Gastroesophageal sphincter (tissue), 4 donors: ENCODE data around the gene SPAG16. TPM values are rescaled to one million over a fixed set of nuclear protein-coding genes. Genes with fewer than 3 reads are reported as not detected.

Experiments used
- ATAC-seq: fragments of 150-250 bp; one replicate; pipeline ENCODE4 v1.9.1; 2016; ENCODE audit warnings: mild to moderate bottlenecking, moderate library complexity
- H3K27ac ChIP-seq, 4 donors: fragments of 200-600 bp; sonication (generic) in 3 of 4; 1 replicate in 3 of 4; 2 replicates in 1 of 4; pipeline ENCODE4 v1.5.1; 2016 to 2019
- H3K27me3 ChIP-seq: fragments of 200-600 bp; sonication (generic); one replicate; pipeline ENCODE4 v1.5.1; 2019
- H3K36me3 ChIP-seq, 2 donors: fragments of 200-600 bp; sonication (generic); one replicate each; pipeline ENCODE4 v1.5.1; 2019; ENCODE audit warnings: control low read depth in 1 of 2
- H3K4me1 ChIP-seq, 3 donors: fragments of 200-600 bp; sonication (generic); 1 replicate in 2 of 3; 2 replicates in 1 of 3; pipeline ENCODE4 v1.5.1; 2016 to 2019; ENCODE audit warnings: control low read depth in 2 of 3
- H3K4me3 ChIP-seq, 2 donors: fragments of 200-600 bp; sonication (generic); one replicate each; pipeline ENCODE4 v1.5.1; 2019; ENCODE audit warnings: mild to moderate bottlenecking in 1 of 2, moderate library complexity in 1 of 2
- H3K9me3 ChIP-seq, 3 donors: fragments of 200-600 bp; sonication (generic); one replicate each; pipeline ENCODE4 v1.5.1; 2017 to 2019; ENCODE audit warnings: control low read depth in 2 of 3
- EP300 ChIP-seq: sonication (generic); formaldehyde crosslinking; IDR thresholded peaks from one replicate; pipeline ENCODE4 v1.6.1; 2017; ENCODE audit warnings: antibody characterized with exemption, mild to moderate bottlenecking
- POLR2A ChIP-seq, 2 donors: fragments of 450-650 bp; IDR thresholded peaks; one replicate each; pipeline ENCODE4 v1.6.1; 2017; ENCODE audit warnings: antibody characterized with exemption in 2 of 2, mild to moderate bottlenecking in 2 of 2, moderate library complexity in 1 of 2
- POLR2AphosphoS5 ChIP-seq: sonication (generic); formaldehyde crosslinking; IDR thresholded peaks from one replicate; pipeline ENCODE4 v1.6.1; 2017; ENCODE audit warnings: antibody characterized with exemption
- WGBS, 2 donors: methylation state at CpG; one replicate each; pipeline ENCODE4 v1.1.5; 2018; ENCODE audit warnings: low coverage in 1 of 2; 5-methylcytosine and 5-hydroxymethylcytosine counted together
- total RNA-seq, 4 donors: library from RNA; depleted of rRNA; stranded (reverse); fragments of >200 nt; gene quantifications; one replicate each; pipeline ENCODE4 v1.1.0, GENCODE V29; 2016
- TF ChIP-seq, protein P1 (sequence below), 4 experiments: fragments of 200-600 bp in 2 of 4; fragments of 450-650 bp in 2 of 4; sonication (generic) in 1 of 4; IDR thresholded peaks; one replicate each; pipeline ENCODE4 v1.5.1; 2017 to 2019; ENCODE audit warnings: antibody characterized with exemption in 4 of 4, mild to moderate bottlenecking in 2 of 4, moderate library complexity in 2 of 4

Gene SPAG16
- total RNA-seq, 4 donors from 2014 or later, result 28.9 to 39.8 (median 36.7) TPM

DNA sequence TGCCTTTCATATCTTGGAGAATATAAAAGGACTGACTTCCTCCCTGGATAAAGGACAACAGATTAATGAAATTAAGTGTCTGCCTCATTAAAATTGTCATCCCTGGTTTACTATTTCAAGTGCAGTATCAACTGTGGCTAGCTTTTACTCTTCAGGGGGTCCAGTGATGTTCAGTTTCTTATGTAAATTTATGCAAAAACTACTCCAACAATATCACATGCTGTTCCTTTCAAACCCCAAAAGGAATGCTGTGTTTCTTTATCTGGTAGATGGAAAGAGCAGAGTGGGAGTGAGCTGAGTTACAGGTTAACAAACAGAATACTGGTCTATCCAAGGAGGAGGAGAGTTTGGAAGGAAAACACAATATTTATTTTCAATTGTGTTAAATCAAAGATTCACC lies 842.9 kb downstream of the SPAG16 start:
- TF ChIP-seq, protein P1, sequence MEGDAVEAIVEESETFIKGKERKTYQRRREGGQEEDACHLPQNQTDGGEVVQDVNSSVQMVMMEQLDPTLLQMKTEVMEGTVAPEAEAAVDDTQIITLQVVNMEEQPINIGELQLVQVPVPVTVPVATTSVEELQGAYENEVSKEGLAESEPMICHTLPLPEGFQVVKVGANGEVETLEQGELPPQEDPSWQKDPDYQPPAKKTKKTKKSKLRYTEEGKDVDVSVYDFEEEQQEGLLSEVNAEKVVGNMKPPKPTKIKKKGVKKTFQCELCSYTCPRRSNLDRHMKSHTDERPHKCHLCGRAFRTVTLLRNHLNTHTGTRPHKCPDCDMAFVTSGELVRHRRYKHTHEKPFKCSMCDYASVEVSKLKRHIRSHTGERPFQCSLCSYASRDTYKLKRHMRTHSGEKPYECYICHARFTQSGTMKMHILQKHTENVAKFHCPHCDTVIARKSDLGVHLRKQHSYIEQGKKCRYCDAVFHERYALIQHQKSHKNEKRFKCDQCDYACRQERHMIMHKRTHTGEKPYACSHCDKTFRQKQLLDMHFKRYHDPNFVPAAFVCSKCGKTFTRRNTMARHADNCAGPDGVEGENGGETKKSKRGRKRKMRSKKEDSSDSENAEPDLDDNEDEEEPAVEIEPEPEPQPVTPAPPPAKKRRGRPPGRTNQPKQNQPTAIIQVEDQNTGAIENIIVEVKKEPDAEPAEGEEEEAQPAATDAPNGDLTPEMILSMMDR (IDR thresholded peaks at IDR 0.05), result no peak
- TF ChIP-seq POLR2AphosphoS5 (no peak), EP300 (no peak), POLR2A (IDR thresholded peaks at IDR 0.05) (no peak)
- H3K9me3 ChIP-seq, result no peaks in the 10 kb centered on the region

DNA sequence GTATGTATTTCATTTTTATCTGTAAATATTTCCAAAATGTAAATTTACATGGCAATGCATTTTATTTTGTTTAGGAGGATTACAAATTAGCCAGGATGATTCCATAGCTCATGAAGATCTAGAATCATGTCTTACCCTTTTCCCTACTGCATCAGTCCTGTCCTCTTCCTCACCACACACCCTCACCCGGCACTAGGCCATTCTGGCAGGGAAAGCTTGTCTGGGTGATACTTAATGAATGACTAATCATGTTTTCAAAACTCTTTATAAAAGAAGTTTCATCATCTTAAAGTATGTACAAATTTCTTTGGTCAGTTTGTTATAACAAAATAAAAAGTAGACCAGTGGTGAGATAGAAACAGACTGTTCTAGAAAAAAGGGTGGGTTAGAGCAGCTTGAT lies 843.3 kb downstream of the SPAG16 start:
- Histone ChIP-seq H3K27ac (no peak overlapping the region), H3K27me3 (no peaks in the 10 kb centered on the region), H3K4me1 (no peaks in the 10 kb centered on the region), H3K4me3 (no peak overlapping the region), H3K9me3 (no peaks in the 10 kb centered on the region), H3K36me3 (no peaks in the 10 kb centered on the region)
- 25% methylated on average over 1 of the region's 1 CpG; no CpG with 5 or more reads in 1 of the 2 donors for WGBS, 2 donors
- TF ChIP-seq, protein P1 (IDR thresholded peaks at IDR 0.05), result no peak
- TF ChIP-seq POLR2AphosphoS5, result no peak
- no peak for TF ChIP-seq EP300
- no peak for TF ChIP-seq POLR2A (IDR thresholded peaks at IDR 0.05)
- peak; percentile 48 for ATAC-seq

More for the DNA sequence above, 842.9 kb downstream of the SPAG16 start:
- H3K27me3 ChIP-seq, result no peaks in the 10 kb centered on the region
- H3K36me3 ChIP-seq, result no peaks in the 10 kb centered on the region
- no peak for ATAC-seq
- no peak overlapping the region for H3K4me3 ChIP-seq
- no peak overlapping the region for H3K27ac ChIP-seq
- no peaks in the 10 kb centered on the region for H3K4me1 ChIP-seq

DNA sequence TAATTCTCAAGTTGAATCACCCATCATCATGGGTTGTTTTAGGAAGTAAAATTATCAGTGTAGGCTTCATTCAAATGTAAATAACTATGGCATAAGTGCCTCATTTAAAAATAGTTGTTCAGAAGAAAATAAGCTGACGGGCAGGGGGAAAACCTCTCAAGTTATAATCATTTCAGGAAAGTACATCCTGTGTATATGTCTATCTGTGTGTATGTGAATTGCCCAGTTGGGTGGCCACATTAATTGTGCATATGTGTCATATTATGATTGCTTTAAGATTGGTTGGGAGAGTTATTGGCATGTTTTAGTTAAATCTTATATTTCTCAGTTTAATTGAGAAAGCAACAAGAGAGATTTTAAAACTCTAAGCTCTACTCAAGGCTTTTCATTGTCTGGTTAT lies 843.8 kb downstream of the SPAG16 start:
- no peak for ATAC-seq
- WGBS, 2 donors, result 45 to 78% methylated on average over 1 of the region's 1 CpG
- Histone ChIP-seq H3K27ac (no peak overlapping the region), H3K4me1 (no peaks in the 10 kb centered on the region), H3K36me3 (no peaks in the 10 kb centered on the region), H3K9me3 (no peaks in the 10 kb centered on the region), H3K4me3 (no peak overlapping the region), H3K27me3 (no peaks in the 10 kb centered on the region)
- TF ChIP-seq POLR2AphosphoS5 (no peak), EP300 (no peak), POLR2A (IDR thresholded peaks at IDR 0.05) (no peak)
- TF ChIP-seq, protein P1 (IDR thresholded peaks at IDR 0.05), result no peak

DNA sequence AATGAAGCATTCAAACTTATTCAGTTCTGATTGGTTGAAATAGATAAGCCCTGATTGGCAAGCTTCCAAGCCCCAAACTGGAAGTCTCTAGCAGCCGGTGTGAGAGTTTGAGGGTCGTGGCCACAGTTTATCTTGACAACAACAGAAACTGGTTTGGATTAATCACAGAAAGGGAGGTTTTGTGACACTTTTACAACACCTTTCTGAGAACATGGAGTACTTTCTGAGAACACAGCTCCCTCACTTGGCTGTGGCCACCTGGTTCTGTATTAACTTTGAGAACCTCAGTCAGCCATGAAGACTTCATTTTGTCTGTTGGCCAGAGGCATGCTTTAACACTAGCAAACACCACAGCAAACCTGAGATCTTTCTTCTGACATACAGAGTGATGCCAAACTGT lies 845.9 kb downstream of the SPAG16 start:
- Histone ChIP-seq H3K4me1 (no peaks in the 10 kb centered on the region), H3K36me3 (no peaks in the 10 kb centered on the region), H3K4me3 (no peak overlapping the region), H3K9me3 (no peaks in the 10 kb centered on the region), H3K27me3 (no peaks in the 10 kb centered on the region), H3K27ac (no peak overlapping the region)
- TF ChIP-seq POLR2A (IDR thresholded peaks at IDR 0.05) (no peak), EP300 (no peak), POLR2AphosphoS5 (no peak)
- TF ChIP-seq, protein P1 (IDR thresholded peaks at IDR 0.05), result no peak
- 44 to 50% methylated on average over 1 to 2 of the region's 2 CpGs for WGBS, 2 donors
- ATAC-seq, result no peak

DNA sequence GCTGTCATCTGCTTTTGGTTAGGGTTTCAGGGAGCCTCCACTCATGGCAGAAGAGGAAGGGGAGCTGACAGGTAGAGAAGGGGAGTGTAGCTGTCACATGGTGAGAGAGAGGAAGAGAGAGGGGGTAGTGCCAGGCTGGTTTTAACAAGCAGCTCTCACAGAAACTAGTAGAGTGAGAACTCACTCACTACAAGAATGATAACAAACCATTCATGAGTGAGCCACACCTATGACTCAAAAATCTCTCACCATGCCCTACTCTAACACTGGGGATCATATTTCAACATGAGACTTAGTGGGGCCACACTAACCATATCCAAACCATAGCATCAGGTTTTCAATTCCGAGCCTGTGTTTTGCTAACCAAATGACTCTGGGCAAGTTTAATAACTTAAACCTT lies 851.7 kb downstream of the SPAG16 start:
- H3K9me3 ChIP-seq, result no peaks in the 10 kb centered on the region
- no peaks in the 10 kb centered on the region for H3K4me1 ChIP-seq
- no peaks in the 10 kb centered on the region for H3K27me3 ChIP-seq
- no peaks in the 10 kb centered on the region for H3K36me3 ChIP-seq
- no peak overlapping the region for H3K27ac ChIP-seq
- no peak for ATAC-seq
- H3K4me3 ChIP-seq, result no peak overlapping the region
- WGBS, 2 donors, result 89 to 100% methylated on average over 1 of the region's 1 CpG
- TF ChIP-seq, protein P1 (IDR thresholded peaks at IDR 0.05), result no peak
- TF ChIP-seq POLR2A (IDR thresholded peaks at IDR 0.05) (no peak), EP300 (no peak), POLR2AphosphoS5 (no peak)
